SK-N-MC (cell line): Measurements from ENCODE around the gene RUFY3.
"Not testable (repeated sequence)": the region's sequence is repeated elsewhere in the genome, so short reads cannot be mapped to it uniquely, and the experiment has no call there.

Experiments
- DNase-seq: peaks from one replicate; pipeline ENCODE4 v3.0.0-alpha.2; 2011; ENCODE audit warnings: low read depth, low spot score
- H3K27ac ChIP-seq: fragments of 200-600 bp; sonication (generic); 2 replicates; pipeline ENCODE4 v1.5.1; 2016; ENCODE audit warnings: mixed run types
- H3K36me3 ChIP-seq: fragments of 200-600 bp; sonication (generic); 2 replicates; pipeline ENCODE4 v1.6.1; 2017; ENCODE audit warnings: antibody characterized with exemption, low read length, mixed read lengths; ENCODE audit not compliant: insufficient read depth
- H3K4me3 ChIP-seq: fragments of 200-600 bp; sonication (generic); 2 replicates; pipeline ENCODE4 v1.5.1; 2016
- H3K9ac ChIP-seq: fragments of 200-600 bp; sonication (generic); 2 replicates; pipeline ENCODE4 v1.8.0; 2017; ENCODE audit warnings: mixed run types, mixed read lengths; ENCODE audit not compliant: insufficient read length
- H3K9me3 ChIP-seq: fragments of 200-600 bp; sonication (generic); 2 replicates; pipeline ENCODE4 v1.6.1; 2017; ENCODE audit warnings: low read depth, mild to moderate bottlenecking, antibody characterized with exemption, low read length, moderate library complexity, mixed read lengths
- EZH2 ChIP-seq: fragments of 200-600 bp; sonication (generic); IDR thresholded peaks from one replicate; pipeline ENCODE4 v1.6.1; 2017; ENCODE audit warnings: antibody characterized with exemption
- FOXP2 ChIP-seq: optimal IDR thresholded peaks from 2 replicates; pipeline ENCODE3; 2011; ENCODE audit warnings: mild to moderate bottlenecking, moderate library complexity; ENCODE audit not compliant: insufficient read depth; ENCODE audit errors: extremely low read length, control extremely low read depth
- POLR2AphosphoS5 ChIP-seq: IDR thresholded peaks from 2 replicates; pipeline ENCODE4 v1.6.1; 2012; ENCODE audit warnings: mild to moderate bottlenecking, low read depth, low read length, borderline replicate concordance

Gene RUFY3

GRCh38 chr4:70759126-70759525, 37.4 kb downstream of the RUFY3 start:
- no peak for DNase-seq
- Histone ChIP-seq H3K4me3 (no peak overlapping the region), H3K36me3 (peaks cover 3% of the 10 kb centered on the region), H3K9ac (no peak overlapping the region), H3K9me3 (no peaks in the 10 kb centered on the region), H3K27ac (no peak overlapping the region)
- TF ChIP-seq EZH2 (no peak), FOXP2 (no peak), POLR2AphosphoS5 (no peak)

GRCh38 chr4:70759627-70760026, 37.9 kb downstream of the RUFY3 start:
- no peaks in the 10 kb centered on the region for H3K9me3 ChIP-seq
- no peak for TF ChIP-seq EZH2
- no peak for TF ChIP-seq FOXP2
- no peak for TF ChIP-seq POLR2AphosphoS5
- no peak overlapping the region for H3K9ac ChIP-seq
- no peak overlapping the region for H3K27ac ChIP-seq
- DNase-seq: no peak
- no peak overlapping the region for H3K4me3 ChIP-seq
- peaks cover 8% of the 10 kb centered on the region for H3K36me3 ChIP-seq

GRCh38 chr4:70760662-70761061, 38.9 kb downstream of the RUFY3 start:
- TF ChIP-seq EZH2 (no peak), FOXP2 (no peak), POLR2AphosphoS5 (no peak)
- H3K9me3 ChIP-seq: no peaks in the 10 kb centered on the region
- no peak for DNase-seq
- no peak overlapping the region for H3K4me3 ChIP-seq
- H3K27ac ChIP-seq: no peak overlapping the region
- H3K9ac ChIP-seq: no peak overlapping the region
- peaks cover 10% of the 10 kb centered on the region for H3K36me3 ChIP-seq

- Histone ChIP-seq H3K36me3 (peaks cover 10% of the 10 kb centered on the region), H3K9me3 (no peaks in the 10 kb centered on the region), H3K27ac (no peak overlapping the region), H3K9ac (no peak overlapping the region), H3K4me3 (no peak overlapping the region)
- TF ChIP-seq FOXP2 (no peak), EZH2 (no peak), POLR2AphosphoS5 (no peak)
- no peak for DNase-seq
These were observed 39.6 kb downstream of the RUFY3 start for GRCh38 chr4:70761276-70761816.

- H3K27ac ChIP-seq: no peak overlapping the region
- DNase-seq: no peak
- peaks cover 18% of the 10 kb centered on the region for H3K36me3 ChIP-seq
- no peaks in the 10 kb centered on the region for H3K9me3 ChIP-seq
- H3K9ac ChIP-seq: no peak overlapping the region
- H3K4me3 ChIP-seq: no peak overlapping the region
- TF ChIP-seq EZH2 (no peak), POLR2AphosphoS5 (no peak), FOXP2 (no peak)
These were observed 43.6 kb downstream of the RUFY3 start for GRCh38 chr4:70765368-70765767.

- TF ChIP-seq FOXP2: no peak
- TF ChIP-seq POLR2AphosphoS5: no peak
- no peak for TF ChIP-seq EZH2
- Histone ChIP-seq H3K27ac (no peak overlapping the region), H3K4me3 (no peak overlapping the region), H3K9me3 (no peaks in the 10 kb centered on the region), H3K36me3 (peaks cover 18% of the 10 kb centered on the region), H3K9ac (no peak overlapping the region)
- DNase-seq: no peak
These were observed 46.7 kb downstream of the RUFY3 start for GRCh38 chr4:70768301-70768948.

GRCh38 chr4:70769396-70769795, 47.6 kb downstream of the RUFY3 start:
- peaks cover 12% of the 10 kb centered on the region for H3K36me3 ChIP-seq
- H3K9ac ChIP-seq, H3K27ac ChIP-seq, H3K4me3 ChIP-seq, H3K9me3 ChIP-seq, DNase-seq: not testable (repeated sequence)

GRCh38 chr4:70772929-70773555, 51.3 kb downstream of the RUFY3 start:
- H3K4me3 ChIP-seq: no peak overlapping the region
- H3K9ac ChIP-seq: no peak overlapping the region
- H3K9me3 ChIP-seq: no peaks in the 10 kb centered on the region
- no peak overlapping the region for H3K27ac ChIP-seq
- peaks cover 8% of the 10 kb centered on the region for H3K36me3 ChIP-seq
- TF ChIP-seq EZH2 (no peak), FOXP2 (no peak), POLR2AphosphoS5 (no peak)
- DNase-seq: no peak

- no peak for DNase-seq
These were observed 57.2 kb downstream of the RUFY3 start for GRCh38 chr4:70778888-70779422.

More at GRCh38 chr4:70778888-70779422, 57.2 kb downstream of the RUFY3 start:
- no peak overlapping the region for H3K27ac ChIP-seq
- no peak overlapping the region for H3K9ac ChIP-seq
- H3K9me3 ChIP-seq: no peaks in the 10 kb centered on the region
- TF ChIP-seq FOXP2 (no peak), POLR2AphosphoS5 (no peak), EZH2 (no peak)
- no peaks in the 10 kb centered on the region; the same call in 1 of the 2 replicates for H3K36me3 ChIP-seq
- H3K4me3 ChIP-seq: no peak overlapping the region
